Prostate gland (tissue), 2 donors: ENCODE data around the gene RGS9BP.

Source experiments
- CTCF ChIP-seq, 4 experiments: fragments of 200-600 bp in 2 of 4; fragments of 450-650 bp in 2 of 4; sonication (generic) in 2 of 4; IDR thresholded peaks; 1 replicate in 3 of 4; 2 replicates in 1 of 4; pipeline ENCODE4 v1.5.1; 2016 to 2019; ENCODE audit warnings: antibody characterized with exemption in 4 of 4, mild to moderate bottlenecking in 2 of 4, moderate library complexity in 2 of 4
- POLR2A ChIP-seq: fragments of 450-650 bp; IDR thresholded peaks from one replicate; pipeline ENCODE4 v1.6.1; 2016; ENCODE audit warnings: antibody characterized with exemption, mild to moderate bottlenecking
- POLR2AphosphoS5 ChIP-seq: sonication (generic); formaldehyde crosslinking; IDR thresholded peaks from one replicate; pipeline ENCODE4 v1.6.1; 2017; ENCODE audit warnings: antibody characterized with exemption

GRCh38 chr19:32717496-32717895 lies 41.8 kb downstream of the RGS9BP start:
- no peak for TF ChIP-seq CTCF (IDR thresholded peaks at IDR 0.05)
- no peak for TF ChIP-seq POLR2A
- no peak for TF ChIP-seq POLR2AphosphoS5
